ENCODE data around the gene VPS35L. TPM values are rescaled to one million over a fixed set of nuclear protein-coding genes. Genes with fewer than 3 reads are reported as not detected.

Gene VPS35L
- total RNA-seq, 1 experiment from 2014 or later, result 11.7 TPM

GRCh38 chr16:19749571-19750080, 194.1 kb downstream of the VPS35L start:
- no peaks in the 10 kb centered on the region for H3K9me2 ChIP-seq (ENCODE audit: insufficient read depth)
- H3K36me3 ChIP-seq (ENCODE audit: low read depth), result no peaks in the 10 kb centered on the region
- peaks cover 59% of the 10 kb centered on the region for H3K4me1 ChIP-seq (replicated peaks; ENCODE audit: insufficient read depth)
- DNase-seq, result no peak
- TF ChIP-seq CTCF (conservative IDR thresholded peaks at IDR 0.05) (no peak), EZH2 (IDR thresholded peaks at IDR 0.05; ENCODE audit: low read depth) (no peak)
- peak overlapping the region; percentile 76 for H3K27ac ChIP-seq
- no peak overlapping the region for H2AFZ ChIP-seq
- H3K4me2 ChIP-seq, result peak overlapping the region; percentile 65
- intact Hi-C loops (cut with micrococcal nuclease; ENCODE audit: unreplicated experiment), result no loop called here
- H3F3A ChIP-seq (ENCODE audit: insufficient read depth, low read depth), result peaks cover 44% of the 10 kb centered on the region
- no peaks in the 10 kb centered on the region for H4K20me1 ChIP-seq (ENCODE audit: insufficient read depth)
- no peaks in the 10 kb centered on the region for H3K9me3 ChIP-seq (ENCODE audit: insufficient read depth, low read depth)
- POLR2A ChIA-PET (ENCODE audit: unreplicated experiment), result interaction anchor here (0.6 kb wide), 1 partner anchor 92 kb away, joined by 6 read pairs; no protein-coding TSS in a partner anchor
- H3K4me3 ChIP-seq, result no peak overlapping the region
- CTCF ChIA-PET, result interaction anchor here (0.6 to 1.4 kb wide), 5 partner anchors 30 to 1530 kb away, joined by 3 to 6 read pairs (median 4); partner anchors contain the start of gene GPRC5B
- BruUV-seq (replicated peaks), result no TSS peak
- H3K27me3 ChIP-seq (ENCODE audit: insufficient read depth, low read depth), result no peaks in the 10 kb centered on the region
- H3K79me2 ChIP-seq (ENCODE audit: low read depth), result 0 out of 2 replicates have a peak, but pooled peaks cover 3% of the 10 kb centered on the region

Other genes with a start within 250 kb of the VPS35L start
- gene TMC5, start 137.8 kb upstream of the VPS35L start, total RNA-seq (2021), result 22.1 and 52.5 TPM in 2 replicates
- gene GDE1, start 33.6 kb upstream of the VPS35L start, total RNA-seq (2021), result 131 and 154 TPM in 2 replicates
- gene CCP110, start 31.8 kb upstream of the VPS35L start, total RNA-seq (2021), result 23.4 and 31.9 TPM in 2 replicates
- 60.4 TPM in 2 replicates for gene KNOP1, start 162.5 kb downstream of the VPS35L start, total RNA-seq (2021)
- gene IQCK, start 162.6 kb downstream of the VPS35L start, total RNA-seq (2021), result 21.0 and 21.6 TPM in 2 replicates